ENCODE measurements around the gene SMLR1. TPM values are rescaled to one million over a fixed set of nuclear protein-coding genes. Genes with fewer than 3 reads are reported as not detected.

The SMLR1 gene
- total RNA-seq, 3 donors from 2014 or later (not counting 1 experiment from before 2014, with no cell fraction given): not detected

GRCh38 chr6:130836055-130836640 lies 8.9 kb downstream of the SMLR1 start:
- no peak overlapping the region for H3K4me3 ChIP-seq (ENCODE audit: low read length)
- H3K27ac ChIP-seq (ENCODE audit: low read length): no peak overlapping the region
- TF ChIP-seq CTCF (IDR thresholded peaks at IDR 0.05): no peak
- H3K9me3 ChIP-seq (ENCODE audit: control insufficient read depth, insufficient read depth, low read length): no peaks in the 10 kb centered on the region
- H3K27me3 ChIP-seq (ENCODE audit: control insufficient read depth, insufficient read depth, low read length): no peaks in the 10 kb centered on the region
- no peak overlapping the region for H3K27ac Mint-ChIP-seq
- no peaks in the 10 kb centered on the region for H3K36me3 ChIP-seq (ENCODE audit: control insufficient read depth, insufficient read depth, low read length)
- intact Hi-C loops (cut with micrococcal nuclease): no loop called here
- no peak overlapping the region for H3K4me3 Mint-ChIP-seq
- H3K36me3 Mint-ChIP-seq: no peaks in the 10 kb centered on the region
- DNase-seq (no peak), ATAC-seq (no peak)
- WGBS (ENCODE audit: insufficient coverage): 86% methylated on average over 3 of the region's 3 CpGs
- no peaks in the 10 kb centered on the region for H3K9me3 Mint-ChIP-seq
- no peaks in the 10 kb centered on the region for H3K4me1 ChIP-seq (ENCODE audit: control insufficient read depth, insufficient read depth, low read length)
- H3K4me1 Mint-ChIP-seq: no peaks in the 10 kb centered on the region
- H3K27me3 Mint-ChIP-seq (ENCODE audit: low read depth in 2 of 2): no peaks in the 10 kb centered on the region

GRCh38 chr6:130837067-130837466 lies 9.9 kb downstream of the SMLR1 start:
- H3K27me3 Mint-ChIP-seq (ENCODE audit: low read depth in 2 of 2): no peaks in the 10 kb centered on the region
- H3K4me1 Mint-ChIP-seq: no peaks in the 10 kb centered on the region
- no peaks in the 10 kb centered on the region for H3K9me3 ChIP-seq (ENCODE audit: control insufficient read depth, insufficient read depth, low read length)
- H3K27ac ChIP-seq (ENCODE audit: low read length): no peak overlapping the region
- no peaks in the 10 kb centered on the region for H3K4me1 ChIP-seq (ENCODE audit: control insufficient read depth, insufficient read depth, low read length)
- no peaks in the 10 kb centered on the region for H3K9me3 Mint-ChIP-seq
- no peak for DNase-seq
- intact Hi-C loops (cut with micrococcal nuclease): no loop called here
- H3K27ac Mint-ChIP-seq: no peak overlapping the region
- no peaks in the 10 kb centered on the region for H3K36me3 ChIP-seq (ENCODE audit: control insufficient read depth, insufficient read depth, low read length)
- H3K36me3 Mint-ChIP-seq: no peaks in the 10 kb centered on the region
- ATAC-seq: no peak
- H3K27me3 ChIP-seq (ENCODE audit: control insufficient read depth, insufficient read depth, low read length): no peaks in the 10 kb centered on the region
- H3K4me3 ChIP-seq (ENCODE audit: low read length): no peak overlapping the region
- no peak for TF ChIP-seq CTCF (IDR thresholded peaks at IDR 0.05)
- H3K4me3 Mint-ChIP-seq: no peak overlapping the region

- Mint-ChIP-seq H3K27me3 (ENCODE audit: low read depth in 2 of 2) (no peaks in the 10 kb centered on the region), H3K4me1 (no peaks in the 10 kb centered on the region), H3K9me3 (no peaks in the 10 kb centered on the region), H3K27ac (no peak overlapping the region), H3K4me3 (no peak overlapping the region), H3K36me3 (no peaks in the 10 kb centered on the region)
- H3K4me1 ChIP-seq (ENCODE audit: control insufficient read depth, insufficient read depth, low read length): no peaks in the 10 kb centered on the region
- H3K27me3 ChIP-seq (ENCODE audit: control insufficient read depth, insufficient read depth, low read length): no peaks in the 10 kb centered on the region
- intact Hi-C loops (cut with micrococcal nuclease): no loop called here
- no peaks in the 10 kb centered on the region for H3K36me3 ChIP-seq (ENCODE audit: control insufficient read depth, insufficient read depth, low read length)
- no peak for DNase-seq
- no peaks in the 10 kb centered on the region for H3K9me3 ChIP-seq (ENCODE audit: control insufficient read depth, insufficient read depth, low read length)
- no peak overlapping the region for H3K4me3 ChIP-seq (ENCODE audit: low read length)
- no peak overlapping the region for H3K27ac ChIP-seq (ENCODE audit: low read length)
- TF ChIP-seq CTCF (IDR thresholded peaks at IDR 0.05): no peak
- no peak for ATAC-seq
- WGBS (ENCODE audit: insufficient coverage): 92% methylated on average over 4 of the region's 6 CpGs
These were observed 11.1 kb downstream of the SMLR1 start for GRCh38 chr6:130838250-130838860.

GRCh38 chr6:130838951-130839350 lies 11.7 kb downstream of the SMLR1 start:
- Mint-ChIP-seq H3K9me3 (no peaks in the 10 kb centered on the region), H3K4me1 (no peaks in the 10 kb centered on the region), H3K4me3 (no peak overlapping the region), H3K27me3 (ENCODE audit: low read depth in 2 of 2) (no peaks in the 10 kb centered on the region), H3K27ac (no peak overlapping the region), H3K36me3 (no peaks in the 10 kb centered on the region)
- Histone ChIP-seq H3K9me3 (ENCODE audit: control insufficient read depth, insufficient read depth, low read length) (no peaks in the 10 kb centered on the region), H3K4me3 (ENCODE audit: low read length) (no peak overlapping the region), H3K36me3 (ENCODE audit: control insufficient read depth, insufficient read depth, low read length) (no peaks in the 10 kb centered on the region), H3K27me3 (ENCODE audit: control insufficient read depth, insufficient read depth, low read length) (no peaks in the 10 kb centered on the region), H3K27ac (ENCODE audit: low read length) (no peak overlapping the region), H3K4me1 (ENCODE audit: control insufficient read depth, insufficient read depth, low read length) (no peaks in the 10 kb centered on the region)
- no peak for DNase-seq
- TF ChIP-seq CTCF (IDR thresholded peaks at IDR 0.05): no peak
- 96% methylated on average over 5 of the region's 5 CpGs for WGBS (ENCODE audit: insufficient coverage)
- no peak for ATAC-seq
- intact Hi-C loops (cut with micrococcal nuclease): no loop called here

Data from natural killer cell (primary cell).